NCI-H748 treated with DMSO at 0.1 percent for 48 hours (cell line): ENCODE measurements around the gene ZFPL1.

Experiments used
- DNase-seq: peaks from one replicate; lab custom pipeline; 2025; lab: John Stamatoyannopoulos, UW

The ZFPL1 gene

DNA sequence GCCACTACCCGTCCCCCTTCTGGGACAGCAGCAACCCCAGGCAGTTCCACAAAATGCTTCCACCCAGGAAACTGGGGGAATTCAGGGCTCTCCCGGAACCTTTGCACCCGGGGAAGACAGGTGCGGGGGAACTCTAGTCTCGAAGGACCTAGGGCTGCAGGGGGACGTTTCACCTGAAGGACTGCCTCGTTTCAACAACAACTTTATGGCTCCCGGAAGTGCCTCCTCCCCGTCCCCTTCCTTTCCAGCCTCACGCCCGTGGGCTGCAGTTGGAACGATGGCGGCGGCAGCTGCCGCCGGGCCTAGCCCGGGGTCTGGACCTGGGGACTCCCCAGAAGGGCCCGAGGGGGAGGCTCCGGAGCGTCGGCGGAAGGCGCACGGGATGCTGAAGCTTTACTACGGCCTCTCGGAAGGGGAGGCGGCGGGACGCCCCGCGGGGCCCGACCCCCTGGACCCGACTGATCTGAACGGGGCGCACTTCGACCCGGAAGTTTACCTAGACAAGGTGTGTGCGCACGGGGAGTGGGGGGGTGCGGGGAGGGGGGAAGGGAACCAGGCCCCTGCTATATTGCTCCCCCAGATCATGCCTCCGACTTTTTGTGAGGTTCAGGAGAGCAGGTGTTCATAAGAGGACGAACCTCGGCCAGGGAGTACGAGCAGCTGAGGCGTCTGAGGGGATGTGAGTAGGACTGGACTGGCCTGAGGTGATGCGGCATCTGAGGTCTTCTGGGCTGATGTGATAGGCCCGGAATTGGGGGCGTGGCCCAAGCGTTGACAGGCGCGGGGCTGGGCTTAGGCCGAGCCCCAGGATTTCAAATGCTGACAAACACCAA, 12.2 kb downstream of the ZFPL1 start, which contains the start of gene VPS51:
Gene VPS51 (plus strand): TSS at position 241 of the 833 bp plus-strand sequence. CDS start 37 bp downstream, at position 278.
- peak; percentile 76 for DNase-seq

DNA sequence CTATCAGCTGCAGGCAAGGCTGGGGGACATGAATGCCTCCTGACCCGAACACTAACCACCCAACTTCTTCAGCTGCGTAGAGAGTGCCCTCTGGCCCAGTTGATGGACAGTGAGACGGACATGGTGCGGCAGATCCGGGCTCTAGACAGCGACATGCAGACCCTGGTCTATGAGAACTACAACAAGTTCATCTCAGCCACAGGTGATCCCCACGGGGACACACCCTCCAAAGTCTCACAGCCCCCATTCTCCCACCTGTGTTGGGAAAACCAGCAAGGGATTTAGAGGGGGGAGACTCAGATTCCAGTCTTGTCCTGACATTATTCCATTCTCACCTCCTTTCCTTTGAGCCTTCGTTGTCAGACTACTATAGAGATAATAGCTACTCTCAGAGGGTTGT, 12.9 kb downstream of the ZFPL1 start:
- no peak for DNase-seq

DNA sequence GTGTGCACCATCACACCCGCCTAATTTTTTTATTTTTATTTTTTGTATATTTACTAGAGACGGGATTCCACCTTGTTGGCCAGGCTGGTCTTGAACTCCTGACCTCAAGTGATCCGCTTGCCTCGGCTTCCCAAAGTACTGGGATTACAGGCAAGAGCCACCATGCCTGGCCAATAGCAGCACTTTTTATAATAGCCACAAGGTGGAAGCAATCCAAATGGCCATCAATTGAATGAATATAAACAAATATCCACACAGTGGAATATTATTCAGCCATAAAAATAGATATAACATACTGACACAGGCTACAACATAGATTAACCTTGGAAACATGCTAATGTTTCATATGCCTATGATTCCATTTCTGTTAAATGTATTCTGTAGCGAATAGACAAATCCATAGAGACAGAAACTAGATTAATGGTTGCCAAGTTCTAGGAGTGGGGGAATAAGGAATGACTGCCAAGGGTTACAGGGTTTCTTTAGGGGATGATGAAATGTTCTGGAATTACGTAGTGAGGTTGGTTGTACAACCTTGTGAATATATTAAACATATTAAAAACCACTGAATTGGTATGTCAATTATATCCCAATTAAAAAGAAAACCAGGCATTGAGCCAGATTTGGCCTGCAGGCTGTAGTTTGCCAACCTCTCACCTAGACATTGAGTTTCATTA, 16.8 kb downstream of the ZFPL1 start:
- no peak for DNase-seq

DNA sequence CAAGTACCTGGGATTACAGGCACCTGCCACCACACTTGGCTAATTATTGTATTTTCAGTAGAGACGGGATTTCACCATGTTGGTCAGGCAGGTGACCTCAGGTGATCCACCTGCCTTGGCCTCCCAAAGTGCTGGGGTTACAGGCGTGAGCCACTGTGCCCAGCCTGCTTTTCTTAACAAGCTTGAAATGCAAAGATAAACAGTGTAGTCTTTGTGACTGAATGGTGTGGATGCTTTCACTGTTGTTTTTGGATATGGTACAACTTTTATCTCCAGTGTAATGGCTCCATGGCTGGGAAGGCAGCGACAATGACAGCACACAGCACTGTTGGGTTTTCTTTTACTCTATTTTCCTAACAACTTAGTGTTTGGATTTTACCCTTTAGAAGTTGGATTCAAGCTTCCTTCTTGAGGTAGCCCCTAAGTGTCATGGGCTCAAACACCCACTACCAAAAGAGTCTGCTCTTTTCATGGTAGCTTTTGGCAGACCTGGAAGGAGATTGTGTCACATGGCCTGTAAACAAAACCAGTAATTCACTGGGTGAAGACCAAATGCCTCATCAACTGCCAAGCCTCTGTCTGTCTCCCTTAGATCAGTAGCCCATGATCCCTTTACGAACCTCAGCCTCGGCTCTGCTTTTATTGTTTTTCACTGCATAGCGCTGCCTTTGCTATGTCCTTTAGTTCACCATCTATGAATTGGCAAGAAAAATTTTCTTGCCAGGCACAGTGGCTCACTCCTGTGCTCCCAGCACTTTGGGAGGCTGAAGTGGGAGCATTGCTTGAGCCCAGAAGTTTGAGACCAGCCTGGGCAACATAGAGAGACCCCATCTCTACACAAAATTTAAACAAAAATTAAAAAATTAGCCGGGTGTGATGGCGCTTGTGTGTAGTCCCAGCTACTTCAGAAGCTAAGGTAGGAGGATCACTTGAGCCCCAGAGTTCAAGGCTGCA, 18.4 kb downstream of the ZFPL1 start:
- no peak for DNase-seq

DNA sequence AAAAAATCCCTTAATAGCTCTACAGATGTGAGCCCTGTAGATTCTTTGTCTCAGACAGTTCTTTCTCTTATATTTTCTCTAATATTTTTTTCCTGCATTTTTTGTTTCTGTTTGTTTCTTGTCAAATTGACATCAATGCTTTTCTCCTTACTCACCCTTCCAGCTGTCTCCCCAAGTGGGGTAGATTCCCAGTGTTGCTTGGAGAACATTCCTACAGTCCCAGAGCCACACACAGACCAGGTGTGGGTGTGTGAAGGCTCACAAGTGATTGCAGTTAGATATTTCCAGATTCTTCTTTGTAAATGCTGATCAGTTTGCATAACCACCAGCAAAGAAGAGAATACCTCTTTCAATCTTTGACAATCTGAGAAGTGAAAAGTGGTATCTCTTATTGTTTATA, 19.5 kb downstream of the ZFPL1 start:
- DNase-seq = no peak

DNA sequence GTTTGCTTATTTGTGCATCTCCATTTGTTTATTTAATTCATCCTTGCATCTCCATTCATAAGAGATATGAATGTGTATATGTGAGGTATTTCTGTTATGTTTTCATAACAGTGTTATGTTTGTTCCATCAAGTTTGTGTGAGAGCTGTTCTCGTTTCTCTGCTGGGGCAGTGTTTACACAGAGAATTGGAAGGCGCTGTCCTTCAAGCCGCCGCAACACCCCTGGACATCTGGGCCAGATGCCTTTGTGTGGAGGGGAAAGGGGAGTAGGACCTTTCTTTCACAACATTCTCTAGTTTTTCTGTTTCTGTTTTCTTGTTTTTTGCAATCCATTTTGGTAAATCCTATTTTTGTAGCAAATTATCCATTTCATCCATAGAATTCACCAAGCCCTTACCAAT, 20.6 kb downstream of the ZFPL1 start:
- no peak for DNase-seq

DNA sequence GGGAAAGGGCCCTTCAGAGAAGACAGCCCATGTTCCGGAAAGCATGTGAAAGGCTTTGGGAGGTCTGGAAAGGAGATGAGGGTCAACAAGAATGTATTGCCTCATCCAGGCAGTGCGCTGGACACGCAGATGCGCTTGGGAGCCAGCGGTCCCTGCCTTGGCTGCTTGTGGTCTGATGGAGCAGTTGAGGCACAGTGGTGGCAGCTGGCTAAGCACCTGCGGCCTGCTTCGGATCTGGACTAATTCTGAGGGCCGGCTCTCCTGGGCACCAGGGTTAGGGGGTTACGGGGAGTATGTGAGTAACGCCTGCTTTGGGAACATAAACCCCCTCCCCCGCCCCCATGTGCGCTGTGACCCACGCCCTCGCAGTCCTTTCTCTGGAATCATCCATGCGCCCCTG, 23.1 kb downstream of the ZFPL1 start:
- DNase-seq = no peak

DNA sequence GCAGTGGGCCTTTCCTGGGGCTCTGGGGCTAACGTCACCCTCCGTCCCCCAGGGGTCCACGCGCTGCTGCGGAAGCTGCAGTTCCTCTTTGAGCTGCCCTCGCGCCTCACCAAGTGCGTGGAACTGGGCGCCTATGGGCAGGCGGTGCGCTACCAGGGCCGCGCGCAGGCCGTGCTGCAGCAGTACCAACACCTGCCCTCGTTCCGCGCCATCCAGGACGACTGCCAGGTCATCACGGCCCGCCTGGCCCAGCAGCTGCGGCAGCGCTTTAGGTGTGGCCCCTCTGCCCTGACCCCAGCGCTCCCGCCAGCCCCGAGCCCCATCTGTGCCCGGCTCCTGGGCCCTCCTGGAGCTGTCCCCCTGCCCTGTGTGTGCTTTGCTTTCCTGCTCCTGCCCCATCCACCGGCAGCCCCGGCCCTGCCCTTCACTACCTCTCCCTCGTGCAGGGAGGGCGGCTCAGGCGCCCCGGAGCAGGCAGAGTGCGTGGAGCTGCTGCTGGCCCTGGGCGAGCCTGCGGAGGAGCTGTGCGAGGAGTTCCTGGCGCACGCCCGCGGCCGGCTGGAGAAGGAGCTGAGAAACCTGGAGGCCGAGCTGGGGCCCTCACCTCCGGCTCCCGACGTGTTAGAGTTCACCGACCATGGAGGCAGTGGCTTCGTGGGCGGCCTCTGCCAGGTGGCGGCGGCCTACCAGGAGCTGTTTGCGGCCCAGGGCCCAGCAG, 23.9 kb downstream of the ZFPL1 start:
- no peak for DNase-seq

DNA sequence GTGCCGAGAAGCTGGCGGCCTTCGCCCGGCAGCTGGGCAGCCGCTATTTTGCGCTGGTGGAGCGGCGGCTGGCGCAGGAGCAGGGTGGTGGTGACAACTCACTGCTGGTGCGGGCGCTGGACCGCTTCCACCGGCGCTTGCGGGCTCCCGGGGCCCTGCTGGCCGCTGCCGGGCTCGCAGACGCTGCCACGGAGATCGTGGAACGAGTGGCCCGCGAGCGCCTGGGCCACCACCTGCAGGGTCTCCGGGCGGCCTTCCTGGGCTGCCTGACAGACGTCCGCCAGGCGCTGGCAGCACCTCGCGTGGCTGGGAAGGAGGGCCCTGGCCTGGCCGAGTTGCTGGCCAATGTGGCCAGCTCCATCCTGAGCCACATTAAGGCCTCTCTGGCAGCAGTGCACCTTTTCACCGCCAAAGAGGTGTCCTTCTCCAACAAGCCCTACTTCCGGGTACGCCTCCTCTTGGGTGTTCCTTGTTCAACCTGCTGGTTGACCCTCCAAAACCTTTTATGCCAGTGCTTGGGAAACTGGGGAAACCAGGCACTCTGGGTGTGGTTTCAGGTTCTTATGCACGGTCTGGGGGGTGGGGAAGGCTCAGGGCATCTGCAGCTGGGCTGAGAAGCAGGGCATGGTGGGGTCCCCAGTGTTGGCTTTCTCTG, 24.6 kb downstream of the ZFPL1 start:
- no peak for DNase-seq

DNA sequence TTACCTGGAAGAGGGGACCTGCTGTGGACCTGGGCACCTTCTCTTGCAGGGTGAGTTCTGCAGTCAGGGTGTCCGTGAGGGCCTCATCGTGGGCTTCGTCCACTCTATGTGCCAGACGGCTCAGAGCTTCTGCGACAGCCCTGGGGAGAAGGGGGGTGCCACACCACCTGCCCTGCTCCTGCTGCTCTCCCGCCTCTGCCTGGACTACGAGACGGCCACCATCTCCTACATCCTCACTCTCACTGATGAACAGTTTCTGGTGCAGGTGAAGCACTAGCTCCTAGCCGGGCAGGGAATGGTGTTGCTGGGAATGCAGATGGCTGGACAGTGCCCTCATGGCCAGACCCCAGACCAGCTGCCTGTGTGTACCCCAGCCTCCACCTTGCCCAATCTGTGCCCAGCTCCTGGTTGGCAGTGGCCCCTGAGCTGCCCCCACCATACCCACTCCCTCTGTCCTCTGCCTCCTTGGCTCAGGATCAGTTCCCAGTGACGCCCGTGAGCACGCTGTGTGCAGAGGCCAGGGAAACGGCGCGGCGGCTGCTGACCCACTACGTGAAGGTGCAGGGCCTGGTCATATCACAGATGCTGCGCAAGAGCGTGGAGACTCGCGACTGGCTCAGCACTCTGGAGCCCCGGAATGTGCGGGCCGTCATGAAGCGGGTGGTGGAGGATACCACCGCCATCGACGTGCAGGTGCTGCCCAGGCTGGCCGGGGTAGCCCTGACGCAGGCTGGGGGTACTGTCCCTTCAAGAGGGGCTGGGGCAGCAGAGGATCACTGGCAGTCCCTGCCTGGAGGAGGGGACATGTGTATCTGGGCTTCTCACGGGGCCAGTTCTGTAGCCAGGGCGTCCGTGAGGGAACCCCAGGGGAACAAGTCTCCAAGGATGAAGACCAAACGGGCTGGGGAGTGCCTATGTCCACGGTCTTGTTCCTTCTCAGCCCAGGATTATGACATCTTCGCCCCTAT, 25.5 kb downstream of the ZFPL1 start:
- DNase-seq = no peak

DNA sequence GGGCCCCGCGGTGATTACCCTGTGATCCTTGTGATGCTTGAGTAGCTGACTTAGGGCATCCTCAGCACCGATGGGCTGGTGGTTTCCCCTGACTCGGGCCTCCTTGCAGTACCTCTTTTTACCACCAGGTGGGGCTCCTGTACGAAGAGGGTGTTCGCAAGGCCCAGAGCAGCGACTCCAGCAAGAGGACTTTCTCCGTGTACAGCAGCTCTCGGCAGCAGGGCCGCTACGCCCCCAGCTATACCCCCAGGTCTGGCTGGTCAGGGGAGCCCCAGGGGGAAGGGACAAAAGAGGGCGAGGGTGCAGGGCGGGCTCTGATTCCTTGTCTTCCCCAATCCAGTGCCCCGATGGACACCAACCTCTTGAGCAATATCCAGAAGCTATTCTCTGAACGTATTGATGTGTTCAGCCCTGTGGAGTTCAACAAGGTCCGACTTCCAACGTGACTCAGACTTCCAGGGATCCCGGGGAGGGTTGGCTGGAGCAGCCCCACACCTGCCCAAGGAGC, 26.4 kb downstream of the ZFPL1 start:
- peak; percentile 63 for DNase-seq

DNA sequence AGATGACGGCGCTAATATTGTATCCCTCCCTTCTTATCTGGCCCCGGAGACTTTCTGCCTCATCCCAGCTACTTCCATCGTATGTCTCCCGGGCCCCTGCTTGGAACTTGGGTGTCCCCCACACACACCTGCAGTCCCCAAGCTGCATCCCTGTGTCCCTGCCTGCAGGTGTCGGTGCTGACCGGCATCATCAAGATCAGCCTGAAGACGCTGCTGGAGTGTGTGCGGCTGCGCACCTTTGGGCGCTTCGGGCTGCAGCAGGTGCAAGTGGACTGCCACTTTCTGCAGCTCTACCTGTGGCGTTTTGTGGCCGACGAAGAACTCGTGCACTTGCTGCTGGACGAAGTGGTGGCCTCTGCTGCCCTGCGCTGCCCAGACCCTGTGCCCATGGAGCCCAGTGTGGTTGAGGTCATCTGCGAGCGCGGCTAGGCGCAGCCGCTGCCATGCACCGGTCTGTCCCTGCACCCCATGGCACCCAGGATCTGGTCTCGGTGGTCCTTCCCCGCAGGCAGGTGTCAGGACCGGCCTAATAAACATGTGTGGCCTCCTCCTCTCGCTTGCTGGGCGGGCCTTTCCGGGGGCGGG, 27.2 kb downstream of the ZFPL1 start:
- no peak for DNase-seq

DNA sequence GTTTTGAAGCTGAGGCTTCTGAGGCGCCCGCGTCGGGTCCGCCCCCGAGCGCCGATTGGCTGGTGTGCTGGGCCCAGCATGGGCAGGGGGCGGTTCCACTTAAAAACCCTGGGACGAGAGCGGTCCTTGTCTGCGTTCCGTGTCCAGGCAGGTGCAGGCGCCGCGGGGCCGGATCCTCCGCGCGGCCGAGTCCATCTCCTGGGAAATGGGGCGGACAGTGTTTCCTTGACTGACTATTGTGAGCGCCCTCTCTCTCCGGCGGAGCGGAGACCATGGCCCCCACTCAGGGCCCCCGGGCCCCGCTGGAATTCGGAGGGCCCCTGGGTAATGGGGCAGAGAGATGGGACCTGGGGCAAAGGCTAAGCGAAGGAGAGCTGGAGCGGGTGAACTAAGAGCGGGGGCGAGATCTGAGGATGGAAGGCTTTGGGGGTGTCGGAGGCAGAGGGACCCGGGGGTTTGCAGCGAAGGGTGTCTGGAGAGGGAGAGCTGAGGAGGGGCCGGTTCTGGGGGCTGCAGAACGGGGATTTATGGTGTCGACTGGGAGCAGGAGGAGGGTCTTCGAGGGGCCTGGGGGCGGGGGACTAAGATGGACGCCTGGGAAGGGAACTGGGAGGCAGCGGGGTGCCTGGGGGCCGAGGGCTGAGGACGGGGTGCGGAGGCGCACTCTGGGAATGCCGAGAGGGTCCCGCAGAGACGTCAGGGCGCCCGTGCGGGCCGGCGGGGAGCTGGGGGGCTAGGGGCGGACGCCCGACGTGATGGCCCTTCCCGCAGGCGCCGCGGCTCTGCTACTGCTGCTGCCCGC, 27.9 kb downstream of the ZFPL1 start, which contains the start of gene TM7SF2:
Gene TM7SF2 (plus strand): TSS at position 129 of the 802 bp plus-strand sequence. CDS start 144 bp downstream, at position 273.
- DNase-seq = peak; percentile 95

DNA sequence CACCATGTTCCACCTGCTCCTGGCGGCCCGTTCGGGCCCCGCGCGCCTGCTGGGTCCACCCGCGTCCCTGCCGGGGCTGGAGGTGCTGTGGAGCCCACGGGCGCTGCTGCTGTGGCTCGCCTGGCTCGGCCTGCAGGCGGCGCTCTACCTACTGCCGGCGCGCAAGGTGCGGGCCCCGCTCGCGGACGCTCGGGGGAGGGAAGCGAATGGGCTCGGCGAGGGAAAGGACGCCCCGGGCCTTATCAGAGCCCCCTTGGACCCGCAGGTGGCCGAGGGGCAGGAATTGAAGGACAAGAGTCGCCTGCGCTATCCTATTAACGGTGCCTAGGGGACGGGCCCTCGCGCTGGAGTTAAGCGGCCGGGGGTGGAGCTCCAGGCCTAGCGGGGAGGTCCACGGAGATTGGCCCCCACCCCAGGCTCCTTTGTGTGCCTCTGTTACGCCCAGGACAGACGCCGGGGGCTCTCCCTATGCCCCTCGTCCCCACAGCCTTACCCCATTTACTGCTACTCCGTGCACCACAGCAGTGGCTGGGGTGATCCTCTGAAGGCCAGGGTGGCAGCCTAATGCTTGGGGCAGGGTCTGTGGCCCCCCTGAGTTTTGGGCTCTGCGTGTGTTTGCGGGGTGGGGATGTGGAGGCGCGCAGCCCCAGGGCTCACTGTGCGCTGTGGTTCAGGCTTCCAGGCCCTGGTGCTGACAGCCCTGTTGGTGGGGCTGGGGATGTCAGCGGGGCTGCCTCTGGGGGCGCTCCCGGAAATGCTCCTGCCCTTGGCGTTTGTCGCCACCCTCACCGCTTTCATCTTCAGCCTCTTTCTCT, 28.7 kb downstream of the ZFPL1 start:
- peak; percentile 34 for DNase-seq

DNA sequence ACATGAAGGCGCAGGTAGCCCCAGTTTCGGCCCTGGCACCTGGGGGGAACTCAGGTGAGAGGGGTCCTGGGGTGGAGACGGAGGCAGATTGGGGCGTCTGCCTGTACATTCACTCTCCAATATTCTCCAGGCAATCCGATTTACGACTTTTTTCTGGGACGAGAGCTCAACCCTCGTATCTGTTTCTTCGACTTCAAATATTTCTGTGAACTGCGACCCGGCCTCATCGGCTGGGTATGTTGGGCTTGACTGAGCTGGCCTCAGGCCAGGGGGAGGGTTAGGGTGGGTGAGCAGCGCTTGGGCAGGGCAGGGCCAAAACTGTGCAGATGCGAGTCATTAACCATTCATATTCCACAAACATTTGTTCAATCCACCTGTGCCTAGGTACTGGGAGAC, 29.3 kb downstream of the ZFPL1 start:
- DNase-seq = no peak

DNA sequence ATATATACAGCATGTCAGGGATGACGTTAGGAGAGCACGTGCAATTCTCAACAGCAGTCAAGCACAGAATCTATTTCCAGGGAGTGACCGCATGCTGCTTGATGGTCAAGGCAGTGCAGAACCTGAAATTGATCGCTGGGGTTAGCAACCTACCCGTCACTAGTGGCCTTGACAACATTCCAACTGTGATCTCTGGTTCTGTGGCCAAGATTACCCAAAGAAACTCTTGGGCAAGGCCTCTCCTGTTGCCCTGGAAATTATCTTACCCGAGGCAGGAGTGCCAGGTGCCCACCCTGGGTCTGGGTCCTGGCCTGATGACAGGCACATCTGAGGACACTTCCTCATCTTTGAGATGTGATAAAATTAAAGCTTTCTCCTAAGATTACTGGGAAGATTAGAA, 29.8 kb downstream of the ZFPL1 start:
- no peak for DNase-seq

DNA sequence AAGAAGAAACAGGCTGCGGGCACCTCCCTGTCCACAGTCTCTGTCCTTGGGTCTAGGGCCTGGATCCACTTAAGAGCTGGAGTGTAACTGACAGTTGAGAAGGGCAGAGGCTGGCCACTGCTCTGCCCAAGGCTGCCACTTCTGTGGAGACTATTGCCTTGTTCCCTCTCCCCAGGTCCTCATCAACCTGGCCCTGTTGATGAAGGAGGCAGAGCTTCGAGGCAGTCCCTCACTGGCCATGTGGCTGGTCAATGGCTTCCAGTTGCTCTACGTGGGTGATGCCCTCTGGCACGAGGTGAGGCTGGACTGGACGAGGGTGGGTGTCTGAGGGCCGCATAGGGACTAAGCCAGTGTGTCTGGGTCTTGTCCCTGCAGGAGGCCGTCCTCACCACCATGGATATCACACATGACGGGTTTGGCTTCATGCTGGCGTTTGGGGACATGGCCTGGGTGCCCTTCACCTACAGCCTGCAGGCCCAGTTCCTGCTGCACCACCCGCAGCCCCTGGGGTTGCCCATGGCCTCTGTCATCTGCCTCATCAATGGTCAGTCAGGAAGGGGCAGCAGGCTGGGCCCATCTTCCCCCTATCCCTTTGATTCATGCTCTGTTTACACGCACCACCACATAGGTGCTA, 30.6 kb downstream of the ZFPL1 start:
- DNase-seq = no peak
